HEK293 (cell line): ENCODE data around the gene ZKSCAN5.

Experiments
- ELK4 ChIP-seq: IDR thresholded peaks from 2 replicates; pipeline ENCODE4 v1.6.1; 2011; ENCODE audit warnings: mild to moderate bottlenecking, low read depth, low read length, borderline replicate concordance
- FEZF1 ChIP-seq: fragments of 450-650 bp; formaldehyde crosslinking; IDR thresholded peaks from 2 replicates; pipeline ENCODE4 v1.5.1; 2016; ENCODE audit warnings: missing biosample characterization, missing genetic modification characterization
- GLI4 ChIP-seq: fragments of 450-650 bp; formaldehyde crosslinking; IDR thresholded peaks from 2 replicates; pipeline ENCODE4 v1.5.1; 2016; ENCODE audit warnings: missing biosample characterization, missing genetic modification characterization
- HOXA7 ChIP-seq: sonication (generic); formaldehyde crosslinking; IDR thresholded peaks from 2 replicates; pipeline ENCODE4 v1.8.1; 2022; ENCODE audit warnings: missing genetic modification reagents, borderline replicate concordance
- IKZF3 ChIP-seq: fragments of 450-650 bp; IDR thresholded peaks from 2 replicates; pipeline ENCODE4 v1.5.0; 2018; ENCODE audit warnings: missing biosample characterization, mild to moderate bottlenecking, missing genetic modification characterization, moderate library complexity
- KLF8 ChIP-seq: fragments of 450-650 bp; formaldehyde crosslinking; IDR thresholded peaks from 2 replicates; pipeline ENCODE4 v1.5.1; 2016; ENCODE audit warnings: missing biosample characterization, missing genetic modification characterization
- KLF9 ChIP-seq: fragments of 450-650 bp; formaldehyde crosslinking; IDR thresholded peaks from 2 replicates; pipeline ENCODE4 v1.5.1; 2016; ENCODE audit warnings: missing biosample characterization, missing genetic modification characterization, low read depth
- SETDB1 ChIP-seq: IDR thresholded peaks from one replicate; pipeline ENCODE4 v1.6.1; 2017; ENCODE audit warnings: mild to moderate bottlenecking, low read length, moderate library complexity, mixed read lengths; ENCODE audit not compliant: insufficient read length
- SP7 ChIP-seq: fragments of 450-650 bp; formaldehyde crosslinking; IDR thresholded peaks from 2 replicates; pipeline ENCODE4 v1.5.1; 2016; ENCODE audit warnings: missing biosample characterization, missing genetic modification characterization
- ZBTB26 ChIP-seq: fragments of 450-650 bp; formaldehyde crosslinking; optimal IDR thresholded peaks from 2 replicates; pipeline ENCODE3; 2016; ENCODE audit warnings: missing biosample characterization, mild to moderate bottlenecking, missing genetic modification characterization
- ZBTB49 ChIP-seq: fragments of 450-650 bp; formaldehyde crosslinking; IDR thresholded peaks from 2 replicates; pipeline ENCODE4 v1.5.1; 2016; ENCODE audit warnings: missing biosample characterization, missing genetic modification characterization, low read depth
- ZFHX2 ChIP-seq: fragments of 450-650 bp; formaldehyde crosslinking; conservative IDR thresholded peaks from 2 replicates; pipeline ENCODE4 v1.5.1; 2016; ENCODE audit warnings: missing biosample characterization, missing genetic modification characterization
- ZFP41 ChIP-seq: fragments of 450-650 bp; formaldehyde crosslinking; IDR thresholded peaks from 2 replicates; pipeline ENCODE4 v1.5.1; 2016; ENCODE audit warnings: missing biosample characterization, missing genetic modification characterization, borderline replicate concordance
- ZNF175 ChIP-seq: fragments of 450-650 bp; formaldehyde crosslinking; IDR thresholded peaks from 2 replicates; pipeline ENCODE4 v1.5.1; 2016; ENCODE audit warnings: missing biosample characterization, missing genetic modification characterization
- ZNF18 ChIP-seq: fragments of 450-650 bp; formaldehyde crosslinking; IDR thresholded peaks from 2 replicates; pipeline ENCODE4 v1.5.1; 2016; ENCODE audit warnings: missing biosample characterization, missing genetic modification characterization
- ZNF214 ChIP-seq: fragments of 450-650 bp; formaldehyde crosslinking; IDR thresholded peaks from 2 replicates; pipeline ENCODE4 v1.5.1; 2017; ENCODE audit warnings: missing biosample characterization, mild to moderate bottlenecking, missing genetic modification characterization, borderline replicate concordance
- ZNF266 ChIP-seq: fragments of 450-650 bp; formaldehyde crosslinking; IDR thresholded peaks from 2 replicates; pipeline ENCODE4 v1.5.1; 2016; ENCODE audit warnings: missing biosample characterization, missing genetic modification characterization, low read depth
- ZNF280C ChIP-seq: fragments of 450-650 bp; formaldehyde crosslinking; IDR thresholded peaks from 2 replicates; pipeline ENCODE4 v1.5.1; 2016; ENCODE audit warnings: missing biosample characterization, missing genetic modification characterization
- ZNF292 ChIP-seq: fragments of 450-650 bp; formaldehyde crosslinking; IDR thresholded peaks from 2 replicates; pipeline ENCODE4 v1.5.1; 2016; ENCODE audit warnings: low read depth, missing biosample characterization, missing genetic modification characterization, borderline replicate concordance
- ZNF335 ChIP-seq: fragments of 450-650 bp; formaldehyde crosslinking; conservative IDR thresholded peaks from 2 replicates; pipeline ENCODE4 v1.5.1; 2016; ENCODE audit warnings: missing biosample characterization, missing genetic modification characterization
- ZNF362 ChIP-seq: fragments of 450-650 bp; formaldehyde crosslinking; IDR thresholded peaks from 2 replicates; pipeline ENCODE4 v1.5.1; 2016; ENCODE audit warnings: missing biosample characterization, missing genetic modification characterization
- ZNF391 ChIP-seq: fragments of 450-650 bp; formaldehyde crosslinking; IDR thresholded peaks from 2 replicates; pipeline ENCODE4 v1.5.1; 2016; ENCODE audit warnings: low read depth, missing biosample characterization, missing genetic modification characterization, borderline replicate concordance
- ZNF521 ChIP-seq: fragments of 450-650 bp; formaldehyde crosslinking; IDR thresholded peaks from 2 replicates; pipeline ENCODE4 v1.5.1; 2017; ENCODE audit warnings: missing biosample characterization, mild to moderate bottlenecking, missing genetic modification characterization
- ZNF558 ChIP-seq: fragments of 450-650 bp; formaldehyde crosslinking; IDR thresholded peaks from 2 replicates; pipeline ENCODE4 v1.5.1; 2016; ENCODE audit warnings: missing biosample characterization, missing genetic modification characterization
- ZNF561 ChIP-seq: fragments of 450-650 bp; IDR thresholded peaks from 2 replicates; pipeline ENCODE4 v1.5.1; 2018; ENCODE audit warnings: missing biosample characterization, missing genetic modification characterization, borderline replicate concordance
- ZNF585B ChIP-seq: fragments of 450-650 bp; formaldehyde crosslinking; IDR thresholded peaks from 2 replicates; pipeline ENCODE4 v1.5.1; 2016; ENCODE audit warnings: missing biosample characterization, missing genetic modification characterization
- ZNF777 ChIP-seq: fragments of 450-650 bp; formaldehyde crosslinking; IDR thresholded peaks from 2 replicates; pipeline ENCODE4 v1.5.1; 2017; ENCODE audit warnings: missing biosample characterization, missing genetic modification characterization, borderline replicate concordance
- ZSCAN30 ChIP-seq: fragments of 450-650 bp; IDR thresholded peaks from 2 replicates; pipeline ENCODE4 v1.5.1; 2018; ENCODE audit warnings: missing biosample characterization, mild to moderate bottlenecking, missing genetic modification characterization, moderate library complexity

ZKSCAN5 gene

GRCh38 chr7:99504603-99505323, at the start of gene ZKSCAN5 (continued):
- peak; percentile 32; the same call in 1 of the 2 replicates for TF ChIP-seq ELK4
- TF ChIP-seq ZFP41 = no peak
- peak; percentile 26; the same call in 1 of the 2 replicates for TF ChIP-seq ZSCAN30 (tag by site-specific recombination)
- TF ChIP-seq ZNF521 (tag by site-specific recombination) = no peak
- TF ChIP-seq FEZF1 = peak; percentile 49; the same call in 1 of the 2 replicates
- peak; percentile 50 for TF ChIP-seq IKZF3 (tag by site-specific recombination)
- TF ChIP-seq ZNF292 (tag by site-specific recombination) = no peak
- no peak for TF ChIP-seq ZNF266 (tag by site-specific recombination)
- no peak for TF ChIP-seq ZNF214 (tag by site-specific recombination)
- peak; percentile 76; the same call in 1 of the 2 replicates for TF ChIP-seq SP7 (tag by site-specific recombination)
- TF ChIP-seq ZNF561 = no peak
- no peak for TF ChIP-seq ZNF777 (tag by site-specific recombination)
- TF ChIP-seq HOXA7 (CRISPR knock-in tag) = no peak
- no peak for TF ChIP-seq ZNF391 (tag by site-specific recombination)
- peak; percentile 6; the same call in 1 of the 2 replicates for TF ChIP-seq ZNF558 (tag by site-specific recombination)
- no peak for TF ChIP-seq ZNF585B (tag by site-specific recombination)
- TF ChIP-seq GLI4 (tag by site-specific recombination) = no peak
- TF ChIP-seq ZNF175 (tag by site-specific recombination) = no peak
- no peak for TF ChIP-seq ZNF280C (tag by site-specific recombination)
- no peak for TF ChIP-seq ZNF362 (tag by site-specific recombination)
- TF ChIP-seq ZNF335 (tag by site-specific recombination) = peak; percentile 95
- peak; percentile 32 for TF ChIP-seq ZBTB26 (tag by site-specific recombination)
- TF ChIP-seq SETDB1 = no peak
- no peak for TF ChIP-seq ZNF18
- peak; percentile 63 for TF ChIP-seq KLF9
- no peak for TF ChIP-seq ZBTB49
- no peak for TF ChIP-seq ZFHX2 (tag by site-specific recombination)
- TF ChIP-seq KLF8 (tag by site-specific recombination) = peak; percentile 83
